WTC11 (cell line): ENCODE results near the gene LLGL2.

ENCODE experiments used
- ATF2 ChIP-seq: sonication (generic); formaldehyde crosslinking; IDR thresholded peaks from 2 replicates; pipeline ENCODE4 v1.8.1; 2022; ENCODE audit warnings: low read depth, missing genetic modification reagents, borderline replicate concordance
- CTCF ChIP-seq: fragments of 200-600 bp; IDR thresholded peaks from 2 replicates; pipeline ENCODE4 v1.8.0; 2022; ENCODE audit warnings: antibody characterized with exemption
- USF2 ChIP-seq: sonication (generic); formaldehyde crosslinking; IDR thresholded peaks from 2 replicates; pipeline ENCODE4 v1.8.1; 2023; ENCODE audit warnings: mild to moderate bottlenecking, missing genetic modification reagents, moderate library complexity
- ZNF317 ChIP-seq: sonication (generic); formaldehyde crosslinking; IDR thresholded peaks from 2 replicates; pipeline ENCODE4 v1.8.1; 2023; ENCODE audit warnings: low read depth, mild to moderate bottlenecking, moderate library complexity, missing genetic modification reagents, borderline replicate concordance

GRCh38 chr17:75555679-75556153 lies 30.2 kb downstream of the LLGL2 start:
- TF ChIP-seq CTCF (no peak), ATF2 (CRISPR knock-in tag) (no peak), ZNF317 (CRISPR knock-in tag) (no peak), USF2 (CRISPR knock-in tag) (no peak)
